Lung (tissue), 12 donors: Measurements from ENCODE around the gene NET1. TPM values are rescaled to one million over a fixed set of nuclear protein-coding genes. Genes with fewer than 3 reads are reported as not detected.

Experiments used
- ATAC-seq: fragments of 200-7000 bp; cut with Tn5 transposase; one replicate; pipeline ENCODE4 v1.9.1; 2020; ENCODE audit warnings: moderate number of reproducible peaks; ENCODE audit not compliant: insufficient read depth, low FRiP score
- DNase-seq, 3 donors: peaks; one replicate each; pipeline ENCODE4 v3.0.0-alpha.2; 2013 to 2017
- H3K27ac ChIP-seq, 2 donors: one replicate each; pipeline ENCODE4 v1.5.1; 2013; ENCODE audit warnings: mild to moderate bottlenecking in 2 of 2, moderate library complexity in 2 of 2, control low read depth in 1 of 2, inconsistent platforms in 1 of 2, low read depth in 1 of 2, low read length in 1 of 2
- H3K27me3 ChIP-seq, 3 donors: one replicate each; pipeline ENCODE4 v1.5.1; 2013; ENCODE audit warnings: low read length in 2 of 3; ENCODE audit not compliant: control insufficient read depth in 3 of 3, insufficient read depth in 3 of 3
- H3K36me3 ChIP-seq, 4 donors: one replicate each; pipeline ENCODE4 v1.5.1; 2013; ENCODE audit warnings: low read length in 4 of 4, mild to moderate bottlenecking in 1 of 4, moderate library complexity in 1 of 4; ENCODE audit not compliant: control insufficient read depth in 4 of 4, insufficient read depth in 4 of 4
- H3K4me1 ChIP-seq, 5 donors: one replicate each; pipeline ENCODE4 v1.5.1; 2013; ENCODE audit warnings: low read length in 5 of 5, mild to moderate bottlenecking in 2 of 5, moderate library complexity in 1 of 5; ENCODE audit not compliant: control insufficient read depth in 5 of 5, insufficient read depth in 5 of 5
- H3K4me3 ChIP-seq: one replicate; pipeline ENCODE4 v1.5.1; 2013; ENCODE audit warnings: mild to moderate bottlenecking, control low read depth, moderate library complexity
- H3K9ac ChIP-seq, 2 donors: one replicate each; pipeline ENCODE4 v1.5.1; 2013; ENCODE audit warnings: low read length in 2 of 2, control low read depth in 1 of 2; ENCODE audit not compliant: insufficient read depth in 1 of 2
- H3K9me3 ChIP-seq, 4 donors: one replicate each; pipeline ENCODE4 v1.5.1; 2013; ENCODE audit warnings: low read length in 3 of 4, mild to moderate bottlenecking in 1 of 4, moderate library complexity in 1 of 4; ENCODE audit not compliant: control insufficient read depth in 4 of 4, insufficient read depth in 3 of 4
- WGBS, 2 donors: extraction: QIAGEN DNeasy Blood & Tissue Kit; methylation state at CpG; one replicate each; pipeline ENCODE4 v1.1.7; 2013; 5-methylcytosine and 5-hydroxymethylcytosine counted together
- polyA plus RNA-seq, 2 donors: library from polyadenylated mRNA; stranded (reverse); fragments of 200-250 nt; gene quantifications; one replicate each; pipeline ENCODE4 v1.2.1, GENCODE V29; 2013
- total RNA-seq, 2 donors: library from RNA; depleted of rRNA in 1 of 2; stranded (reverse); fragments of >200 nt in 1 of 2; gene quantifications; one replicate each; pipeline ENCODE4 v1.2.1, GENCODE V29; 2014 to 2021
- TF ChIP-seq, protein P1 (sequence below): IDR thresholded peaks from 2 replicates; pipeline ENCODE4 v1.5.1; 2012; ENCODE audit warnings: mild to moderate bottlenecking; ENCODE audit errors: control extremely low read depth, extremely low read depth
- donor health status: control.
- donor health status: control.
- donor health status: Bipolar disorder and iron deficiency.
- donor health status: healthy.
- donor health status: DM: yes; HTN: yes; CAD: no.

The NET1 gene
- total and polyA plus RNA-seq, 4 donors: 17.4 to 98.7 (median 35.9) TPM

DNA sequence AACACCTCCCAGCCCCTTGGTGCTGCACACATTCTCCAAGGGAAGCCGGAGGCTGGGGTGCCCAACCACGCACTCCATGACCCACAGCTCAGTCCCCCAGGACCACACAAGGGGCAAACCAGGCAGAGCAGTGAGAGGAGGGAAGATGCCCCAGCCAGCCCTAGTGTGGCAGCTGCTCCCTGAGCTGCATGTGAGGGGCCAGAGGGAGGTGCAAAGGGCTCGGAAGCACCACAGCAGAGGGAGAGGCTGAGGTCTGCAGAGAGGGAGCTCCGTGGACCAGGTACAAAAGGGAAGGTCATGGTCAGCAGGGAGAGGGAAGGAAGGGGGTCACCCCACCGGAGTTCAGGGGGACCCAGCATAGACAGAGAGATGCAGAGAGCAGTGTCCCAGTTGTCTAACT is 88.6 kb downstream of the NET1 start:
- no peaks in the 10 kb centered on the region for H3K9me3 ChIP-seq
- no peak overlapping the region for H3K27ac ChIP-seq
- ATAC-seq (no peak), DNase-seq (peak in 1 of 3 donors; percentile 12)
- WGBS, 2 donors: 59 to 85% methylated on average over 5 of the region's 5 CpGs
- peaks cover 0 to 32% (median 8%) of the 10 kb centered on the region in 5 donors for H3K4me1 ChIP-seq
- no peak overlapping the region for H3K9ac ChIP-seq
- no peak overlapping the region for H3K4me3 ChIP-seq
- no peaks in the 10 kb centered on the region for H3K36me3 ChIP-seq
- TF ChIP-seq, protein P1, sequence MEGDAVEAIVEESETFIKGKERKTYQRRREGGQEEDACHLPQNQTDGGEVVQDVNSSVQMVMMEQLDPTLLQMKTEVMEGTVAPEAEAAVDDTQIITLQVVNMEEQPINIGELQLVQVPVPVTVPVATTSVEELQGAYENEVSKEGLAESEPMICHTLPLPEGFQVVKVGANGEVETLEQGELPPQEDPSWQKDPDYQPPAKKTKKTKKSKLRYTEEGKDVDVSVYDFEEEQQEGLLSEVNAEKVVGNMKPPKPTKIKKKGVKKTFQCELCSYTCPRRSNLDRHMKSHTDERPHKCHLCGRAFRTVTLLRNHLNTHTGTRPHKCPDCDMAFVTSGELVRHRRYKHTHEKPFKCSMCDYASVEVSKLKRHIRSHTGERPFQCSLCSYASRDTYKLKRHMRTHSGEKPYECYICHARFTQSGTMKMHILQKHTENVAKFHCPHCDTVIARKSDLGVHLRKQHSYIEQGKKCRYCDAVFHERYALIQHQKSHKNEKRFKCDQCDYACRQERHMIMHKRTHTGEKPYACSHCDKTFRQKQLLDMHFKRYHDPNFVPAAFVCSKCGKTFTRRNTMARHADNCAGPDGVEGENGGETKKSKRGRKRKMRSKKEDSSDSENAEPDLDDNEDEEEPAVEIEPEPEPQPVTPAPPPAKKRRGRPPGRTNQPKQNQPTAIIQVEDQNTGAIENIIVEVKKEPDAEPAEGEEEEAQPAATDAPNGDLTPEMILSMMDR: no peak
- H3K27me3 ChIP-seq: no peaks in the 10 kb centered on the region

DNA sequence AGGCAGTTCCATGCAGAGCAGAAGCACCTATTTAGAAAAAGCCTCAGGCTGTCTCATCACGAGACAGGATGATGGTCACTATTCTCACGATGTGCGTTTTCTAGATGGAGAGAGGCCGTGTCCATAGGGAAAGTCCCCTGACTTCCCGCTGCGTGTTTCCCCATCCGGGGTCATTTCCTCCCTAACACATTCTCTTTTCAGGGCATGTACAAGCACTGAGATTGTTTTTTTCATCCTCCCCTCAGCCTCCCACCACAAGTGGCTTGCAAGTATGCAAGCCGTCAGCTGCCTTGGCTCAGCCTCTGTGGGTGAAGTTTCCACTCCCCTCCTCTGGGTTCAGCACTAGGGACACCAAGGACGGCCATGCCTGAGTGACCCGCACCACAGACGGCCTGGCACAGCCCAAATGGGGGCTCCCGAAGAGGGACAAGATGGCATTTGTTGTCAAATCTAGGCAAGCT is 89.7 kb downstream of the NET1 start:
- Histone ChIP-seq H3K9me3 (no peaks in the 10 kb centered on the region), H3K9ac (no peak overlapping the region), H3K27me3 (no peaks in the 10 kb centered on the region), H3K27ac (no peak overlapping the region), H3K36me3 (no peaks in the 10 kb centered on the region), H3K4me1 (peaks cover 0 to 32% (median 8%) of the 10 kb centered on the region in 5 donors), H3K4me3 (no peak overlapping the region)
- DNase-seq: peak; percentile 14 to 66 (median 35)
- TF ChIP-seq, protein P1: no peak
- no peak for ATAC-seq
- 54 to 64% methylated on average over 12 of the region's 12 CpGs for WGBS, 2 donors

DNA sequence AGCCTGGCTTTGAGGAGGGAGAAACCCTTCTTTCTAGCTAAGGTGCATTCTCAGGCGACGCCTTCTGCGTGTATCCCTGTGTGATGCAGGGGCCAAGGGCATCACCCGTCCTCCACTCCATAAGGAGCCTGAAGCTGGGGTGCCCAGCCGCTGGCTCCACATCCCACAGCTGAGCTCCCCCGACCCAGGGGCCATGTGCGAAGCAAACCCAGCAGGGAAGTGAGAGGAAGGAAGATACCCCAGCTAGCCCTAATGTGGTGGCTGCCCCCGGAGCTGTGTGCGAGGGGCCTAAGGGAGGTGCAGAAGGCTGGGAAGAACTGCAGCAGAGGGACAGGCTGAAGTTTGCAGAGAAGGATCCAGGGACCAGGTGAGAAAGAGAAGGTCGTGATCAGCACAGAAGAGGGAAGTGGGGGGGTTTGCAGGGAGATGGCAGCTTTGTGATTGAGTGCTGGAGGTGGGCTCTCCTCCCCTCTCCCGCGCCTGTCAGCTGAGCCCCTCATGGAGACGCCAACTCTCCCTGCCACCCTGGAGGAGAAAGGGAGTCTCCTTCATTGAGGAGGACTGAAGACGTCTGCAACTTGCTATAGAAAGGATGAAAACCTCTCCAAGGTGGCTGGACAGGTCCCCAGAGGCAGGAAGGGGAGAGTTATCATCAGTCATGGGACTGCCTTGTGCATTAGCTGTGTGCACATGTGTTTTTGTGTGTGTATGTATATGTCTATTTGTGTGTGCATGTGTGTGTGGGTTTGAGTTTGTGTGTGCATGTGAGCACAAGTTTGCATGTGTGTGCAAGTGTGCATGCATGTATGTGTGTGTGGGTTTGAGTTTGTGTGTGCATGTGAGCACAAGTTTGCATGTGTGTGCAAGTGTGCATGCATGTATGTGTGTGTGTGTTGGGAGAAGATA is 90.5 kb downstream of the NET1 start:
- no peaks in the 10 kb centered on the region for H3K36me3 ChIP-seq
- DNase-seq (no peak), ATAC-seq (no peak)
- no peak overlapping the region for H3K4me3 ChIP-seq
- no peaks in the 10 kb centered on the region for H3K27me3 ChIP-seq
- H3K4me1 ChIP-seq: peaks cover 0 to 37% (median 14%) of the 10 kb centered on the region in 5 donors
- H3K9me3 ChIP-seq: no peaks in the 10 kb centered on the region
- TF ChIP-seq, protein P1: no peak
- no peak overlapping the region for H3K27ac ChIP-seq
- WGBS, 2 donors: 79 to 84% methylated on average over 14 of the region's 14 CpGs
- no peak overlapping the region for H3K9ac ChIP-seq
